Heart right ventricle (tissue), 16 donors: ENCODE results near the gene ERFL. TPM values are rescaled to one million over a fixed set of nuclear protein-coding genes. Genes with fewer than 3 reads are reported as not detected.
"Not testable (repeated sequence)": the region's sequence is repeated elsewhere in the genome, so short reads cannot be mapped to it uniquely, and the experiment has no call there.

Source experiments
- ATAC-seq, 8 donors: fragments of 200-7000 bp; cut with Tn5 transposase; one replicate each; pipeline ENCODE4 v1.9.1; 2020; ENCODE audit warnings: mild to moderate bottlenecking in 8 of 8, moderate library complexity in 8 of 8, moderate number of reproducible peaks in 1 of 8
- DNase-seq, 2 donors: peaks; one replicate each; pipeline ENCODE4 v3.0.0-alpha.2; 2020
- H3K27ac ChIP-seq, 10 donors: fragments of 200-600 bp; sonication (generic) in 2 of 10; one replicate each; pipeline versions ENCODE4 v1.5.0 to v1.8.0; 2020 to 2022; ENCODE audit warnings: mild to moderate bottlenecking in 3 of 10
- H3K27me3 ChIP-seq, 7 donors: fragments of 200-600 bp; one replicate each; pipeline ENCODE4 v1.8.0; 2021 to 2022; ENCODE audit warnings: mild to moderate bottlenecking in 2 of 7
- H3K36me3 ChIP-seq, 9 donors: fragments of 200-600 bp; sonication (generic) in 1 of 9; one replicate each; pipeline versions ENCODE4 v1.5.0 to v1.8.0; 2020 to 2022; ENCODE audit warnings: mild to moderate bottlenecking in 2 of 9
- H3K4me1 ChIP-seq, 9 donors: fragments of 200-600 bp; sonication (generic) in 1 of 9; one replicate each; pipeline versions ENCODE4 v1.5.0 to v1.8.0; 2020 to 2022; ENCODE audit warnings: mild to moderate bottlenecking in 4 of 9
- H3K4me3 ChIP-seq, 10 donors: fragments of 200-600 bp; sonication (generic) in 2 of 10; one replicate each; pipeline versions ENCODE4 v1.5.0 to v1.8.0; 2020 to 2022; ENCODE audit warnings: mild to moderate bottlenecking in 7 of 10, moderate library complexity in 2 of 10
- H3K9me3 ChIP-seq, 11 donors: fragments of 200-600 bp in 10 of 11; sonication (generic) in 2 of 11; one replicate each; pipeline versions ENCODE4 v1.5.0 to v1.8.0; 2013 to 2022; ENCODE audit warnings: mild to moderate bottlenecking in 2 of 11, control low read depth in 1 of 11, moderate library complexity in 1 of 11
- WGBS, 2 donors: extraction: QIAGEN DNeasy Blood & Tissue Kit; methylation state at CpG; one replicate each; pipeline ENCODE4 v1.1.7; 2013; ENCODE audit warnings: inconsistent platforms in 1 of 2; 5-methylcytosine and 5-hydroxymethylcytosine counted together
- intact Hi-C, 10 donors: fragments of 100-400 bp; cut with DNase I; formaldehyde crosslinking; loops; one replicate each; pipeline versions ENCODE4 v1.11.1 to v1.14.2; 2022
- polyA plus RNA-seq, 2 donors: library from polyadenylated mRNA; stranded (reverse); fragments of 200-250 nt; gene quantifications; one replicate each; pipeline ENCODE4 v1.2.3, GENCODE V29; 2013
- total RNA-seq, 10 donors: library from RNA; stranded (reverse); fragmentation: NEBNext Ultra II Directional in 3 of 10; extraction: Animal tissue kit (Norgen Biotek cat#: 25700) in 3 of 10; gene quantifications; one replicate each; pipeline versions ENCODE4 v1.2.1 to v1.2.4, GENCODE V29; 2021 to 2023
- TF ChIP-seq, protein P1 (sequence below), 9 donors: fragments of 200-600 bp; sonication (generic) in 2 of 9; IDR thresholded peaks; one replicate each; pipeline versions ENCODE4 v1.5.0 to v1.8.0; 2021 to 2022; ENCODE audit warnings: antibody characterized with exemption in 9 of 9, mild to moderate bottlenecking in 5 of 9, moderate library complexity in 1 of 9
- donor health status: Arrhythmogenic right ventricular cardiomyopathy.
- donor health status: ischemic (EF 13 %, LVEDD 7.1; RV severe dilation, severe dysfunction).
- donor health status: healthy with polysubstance abuse.
- donor health status: DM: no; HTN: yes; CAD: no.
- donor health status: DM: no; HTN: no; CAD: no.
- donor health status: ischemic (EF 25% LVEDD 6.9; RV normal size, moderate dysfunction).
- donor health status: ischemic (EF 25% LVEDD 5.7; RV mildly dilated, moderate dysfunction).
- donor health status: healthy.
- donor health status: DM: yes; HTN: yes; CAD: no.
- donor health status: Ischemic cardiomyopathy.
- donor health status: ischemic (EF 35%, LVEDD 5.7; RV mildly dilated, moderate dysfunction).
- donor health status: nonischemic (EF 11% LVEDD 7.7; RV severe dilation, severe dysfunction).
- donor health status: DM: yes; HTN: yes; CAD: no.
- donor health status: PGD.
- donor health status: ischemic (EF 29% LVEDD 5.4; RV normal size, mild dysfunction).
- donor health status: nonischemic (EF 23%, LVEDD 6.1; RV moderate dilation, normal function).

The ERFL gene
- total and polyA plus RNA-seq, 12 donors: 0.04 to 0.22 (median 0.13) TPM; not detected in 7

GRCh38 chr19:41941410-41942202, 13.4 kb upstream of the ERFL start:
- no peak overlapping the region for H3K27ac ChIP-seq
- H3K27me3 ChIP-seq: peaks cover 4 to 43% (median 34%) of the 10 kb centered on the region in 7 donors
- H3K4me3 ChIP-seq: peak overlapping the region in 1 of 10 donors; percentile 49
- intact Hi-C loops: no loop called here
- ATAC-seq (no peak), DNase-seq (no peak)
- no peaks in the 10 kb centered on the region for H3K36me3 ChIP-seq
- no peaks in the 10 kb centered on the region for H3K9me3 ChIP-seq
- TF ChIP-seq, protein P1, sequence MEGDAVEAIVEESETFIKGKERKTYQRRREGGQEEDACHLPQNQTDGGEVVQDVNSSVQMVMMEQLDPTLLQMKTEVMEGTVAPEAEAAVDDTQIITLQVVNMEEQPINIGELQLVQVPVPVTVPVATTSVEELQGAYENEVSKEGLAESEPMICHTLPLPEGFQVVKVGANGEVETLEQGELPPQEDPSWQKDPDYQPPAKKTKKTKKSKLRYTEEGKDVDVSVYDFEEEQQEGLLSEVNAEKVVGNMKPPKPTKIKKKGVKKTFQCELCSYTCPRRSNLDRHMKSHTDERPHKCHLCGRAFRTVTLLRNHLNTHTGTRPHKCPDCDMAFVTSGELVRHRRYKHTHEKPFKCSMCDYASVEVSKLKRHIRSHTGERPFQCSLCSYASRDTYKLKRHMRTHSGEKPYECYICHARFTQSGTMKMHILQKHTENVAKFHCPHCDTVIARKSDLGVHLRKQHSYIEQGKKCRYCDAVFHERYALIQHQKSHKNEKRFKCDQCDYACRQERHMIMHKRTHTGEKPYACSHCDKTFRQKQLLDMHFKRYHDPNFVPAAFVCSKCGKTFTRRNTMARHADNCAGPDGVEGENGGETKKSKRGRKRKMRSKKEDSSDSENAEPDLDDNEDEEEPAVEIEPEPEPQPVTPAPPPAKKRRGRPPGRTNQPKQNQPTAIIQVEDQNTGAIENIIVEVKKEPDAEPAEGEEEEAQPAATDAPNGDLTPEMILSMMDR (IDR thresholded peaks at IDR 0.05): no peak
- H3K4me1 ChIP-seq: peaks cover 0 to 19% (median 13%) of the 10 kb centered on the region in 9 donors
- 80 to 87% methylated on average over 8 to 9 of the region's 9 CpGs for WGBS, 2 donors

DNA sequence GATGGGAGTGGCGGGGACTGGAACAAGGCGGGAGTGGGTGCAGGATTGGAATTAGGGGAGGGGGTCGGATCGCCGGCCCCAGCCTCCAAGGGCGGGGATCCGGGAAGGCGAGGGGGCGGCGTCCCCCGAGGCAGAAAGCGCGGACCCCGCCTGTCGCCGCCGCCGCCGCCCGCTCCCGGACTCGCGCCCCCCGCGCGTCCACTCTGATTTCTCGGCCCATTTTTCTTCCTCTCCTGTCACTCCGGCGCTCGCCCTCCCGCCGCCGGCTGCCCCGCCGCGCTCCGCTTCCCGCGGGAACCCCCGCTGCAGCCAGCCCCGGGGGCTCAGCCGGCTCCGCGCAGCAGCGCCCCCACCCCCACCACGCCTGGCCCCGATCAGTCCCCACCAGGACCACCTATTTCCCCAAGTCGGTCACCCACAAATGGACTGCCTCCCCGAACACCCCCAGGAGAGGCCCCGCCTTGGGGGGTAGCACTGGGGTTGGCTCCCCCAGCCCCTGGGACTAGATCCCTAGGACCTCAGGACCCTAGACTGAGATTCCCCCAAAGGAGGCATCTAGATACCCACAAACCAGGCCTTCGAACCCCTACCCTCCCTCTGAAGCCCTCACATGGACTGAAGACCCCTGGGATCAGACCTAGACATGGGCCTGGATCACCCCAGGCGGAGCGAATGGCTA, 12.6 kb upstream of the ERFL start:
- Histone ChIP-seq H3K27ac (peak overlapping the region in 1 of 10 donors; percentile 15), H3K36me3 (no peaks in the 10 kb centered on the region), H3K9me3 (no peaks in the 10 kb centered on the region), H3K4me3 (peak overlapping the region; percentile 35 to 61 (median 50)), H3K27me3 (peaks cover 4 to 50% (median 36%) of the 10 kb centered on the region in 7 donors), H3K4me1 (peaks cover 0 to 16% (median 13%) of the 10 kb centered on the region in 9 donors)
- intact Hi-C loops: no loop called here
- 8 to 14% methylated on average over 35 to 53 of the region's 53 CpGs for WGBS, 2 donors
- TF ChIP-seq, protein P1 (IDR thresholded peaks at IDR 0.05): no peak
- no peak for DNase-seq
- ATAC-seq: no peak

DNA sequence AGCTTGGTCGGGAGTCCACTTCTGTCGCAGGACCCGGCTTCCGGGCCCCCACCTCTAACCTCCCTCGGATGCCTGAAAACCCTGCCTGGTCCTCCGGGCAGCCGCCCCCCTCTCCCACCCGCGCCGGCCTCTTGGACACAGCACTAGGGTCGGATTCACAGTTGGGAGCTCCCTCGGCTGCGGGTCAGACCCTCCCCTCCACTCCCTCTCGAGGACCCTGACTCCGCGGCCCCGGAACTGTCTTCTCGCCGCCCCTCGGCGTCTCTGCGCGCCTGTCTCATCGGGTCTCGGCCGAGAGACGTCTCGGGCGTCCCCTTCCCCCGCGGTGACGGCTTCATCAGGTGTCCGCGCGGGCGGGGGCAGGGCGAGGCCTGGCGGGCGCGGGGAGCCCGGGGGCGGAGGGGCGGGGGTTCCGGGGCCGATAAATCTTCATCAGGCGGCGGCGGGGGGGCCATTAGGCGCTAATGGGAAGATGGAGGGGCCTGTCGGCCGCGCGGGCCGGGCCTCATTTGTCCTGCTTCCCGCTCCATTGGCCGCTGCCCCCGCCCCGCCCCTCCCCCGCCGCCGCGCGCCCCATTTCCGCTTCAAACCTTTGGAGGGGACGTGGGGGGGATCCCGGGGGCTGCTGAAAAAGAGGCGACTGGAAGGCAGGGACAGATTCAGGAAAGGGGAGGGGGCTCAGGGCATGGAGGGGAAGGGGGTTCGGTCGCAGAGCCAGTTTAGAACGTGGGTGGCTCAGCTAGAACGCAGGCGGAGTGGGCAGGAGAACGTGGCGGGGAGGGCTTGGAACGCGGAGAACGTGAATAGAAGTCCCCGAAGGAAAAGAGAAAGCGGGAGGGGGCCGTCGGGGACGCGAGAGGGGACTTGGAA, 11.8 kb upstream of the ERFL start:
- DNase-seq (no peak), ATAC-seq (peak in 7 of 8 donors; percentile 9 to 66 (median 25))
- WGBS, 2 donors: 0 to 1% methylated on average over 81 to 83 of the region's 83 CpGs

DNA sequence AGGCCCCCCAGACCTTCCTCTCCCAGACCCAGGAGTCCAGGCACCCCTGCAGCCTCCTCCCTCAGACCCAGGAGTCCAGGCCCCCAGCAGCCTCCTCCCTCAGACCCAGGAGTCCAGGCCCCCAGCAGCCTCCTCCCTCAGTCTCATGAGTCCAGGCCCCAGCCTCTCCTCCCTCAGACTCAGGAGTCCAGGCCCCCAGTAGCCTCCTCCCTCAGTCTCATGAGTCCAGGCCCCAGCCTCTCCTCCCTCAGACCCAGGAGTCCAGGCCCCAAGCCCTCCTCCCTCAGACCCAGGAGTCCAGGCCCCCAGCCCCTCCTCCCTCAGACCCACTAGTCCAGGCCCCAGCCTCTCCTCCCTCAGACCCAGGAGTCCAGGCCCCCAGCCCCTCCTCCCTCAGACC, 11.0 kb upstream of the ERFL start:
- Histone ChIP-seq H3K27me3 (peaks cover 4 to 65% (median 53%) of the 10 kb centered on the region in 7 donors), H3K4me1 (peaks cover 0 to 18% (median 13%) of the 10 kb centered on the region in 9 donors)
- not testable (repeated sequence) for H3K4me3 ChIP-seq, H3K27ac ChIP-seq, H3K9me3 ChIP-seq, DNase-seq, H3K36me3 ChIP-seq, ATAC-seq
- intact Hi-C loops: loop anchor here in 6 of 10 donors (5.0 to 10.0 kb wide), 5 partner anchors 54 to 924 kb away; partner anchors contain the start of genes CD79A (in 3 of the 6) and ARHGEF1 (in 1 of the 6)

More for the DNA sequence above, 11.8 kb upstream of the ERFL start:
- peak overlapping the region; percentile 35 to 61 (median 50) for H3K4me3 ChIP-seq
- H3K27ac ChIP-seq: peak overlapping the region in 2 of 10 donors; percentile 15 to 22
- intact Hi-C loops: loop anchor here in 6 of 10 donors (5.0 to 10.0 kb wide), 5 partner anchors 55 to 925 kb away; partner anchors contain the start of genes CD79A (in 3 of the 6) and ARHGEF1 (in 1 of the 6)
- peaks cover 0 to 17% (median 13%) of the 10 kb centered on the region in 9 donors for H3K4me1 ChIP-seq
- no peaks in the 10 kb centered on the region for H3K36me3 ChIP-seq
- TF ChIP-seq, protein P1 (IDR thresholded peaks at IDR 0.05): no peak
- no peaks in the 10 kb centered on the region for H3K9me3 ChIP-seq
- peaks cover 4 to 57% (median 44%) of the 10 kb centered on the region in 7 donors for H3K27me3 ChIP-seq
